HEK293T (cell line): ENCODE data around the gene EPB41L4B.

Experiments
- CTCF ChIA-PET: fragments of 350-600 bp; formaldehyde crosslinking; extraction: SDS; loops from one replicate; lab custom pipeline; 2021; ENCODE audit warnings: antibody characterized with exemption, inconsistent platforms; lab: Yijun Ruan, JAX
- POLR2A ChIA-PET: fragments of 350-600 bp; formaldehyde crosslinking; extraction: SDS; loops from one replicate; lab custom pipeline; 2020; ENCODE audit warnings: antibody characterized with exemption, inconsistent platforms; lab: Yijun Ruan, JAX
- DNase-seq: peaks from one replicate; pipeline ENCODE4 v3.0.0; 2012; ENCODE audit warnings: mixed read lengths; ENCODE audit errors: extremely low spot score
- ARNT ChIP-seq: fragments of 450-650 bp; IDR thresholded peaks from 2 replicates; pipeline ENCODE4 v1.6.1; 2017; ENCODE audit warnings: mild to moderate bottlenecking
- BHLHE40 ChIP-seq: fragments of 450-650 bp; IDR thresholded peaks from 2 replicates; pipeline ENCODE4 v1.6.1; 2016; ENCODE audit warnings: mild to moderate bottlenecking, moderate library complexity, borderline replicate concordance
- CTBP1 ChIP-seq: fragments of 450-650 bp; IDR thresholded peaks from 2 replicates; pipeline ENCODE4 v1.6.1; 2016; ENCODE audit warnings: borderline replicate concordance
- ELF4 ChIP-seq: fragments of 450-650 bp; IDR thresholded peaks from 2 replicates; pipeline ENCODE4 v1.6.1; 2017; ENCODE audit warnings: antibody characterized with exemption
- FOXA1 ChIP-seq: fragments of 450-650 bp; IDR thresholded peaks from 2 replicates; pipeline ENCODE4 v1.6.1; 2016; ENCODE audit warnings: mild to moderate bottlenecking
- FOXK2 ChIP-seq: fragments of 450-650 bp; IDR thresholded peaks from 2 replicates; pipeline ENCODE4 v1.6.1; 2016; ENCODE audit warnings: mild to moderate bottlenecking
- FOXM1 ChIP-seq: fragments of 450-650 bp; IDR thresholded peaks from 2 replicates; pipeline ENCODE4 v1.6.1; 2017; ENCODE audit warnings: mild to moderate bottlenecking, borderline replicate concordance
- HDGF ChIP-seq: fragments of 450-650 bp; IDR thresholded peaks from 2 replicates; pipeline ENCODE4 v1.6.1; 2017; ENCODE audit warnings: antibody characterized with exemption, borderline replicate concordance
- L3MBTL2 ChIP-seq: fragments of 450-650 bp; conservative IDR thresholded peaks from 2 replicates; pipeline ENCODE4 v1.6.1; 2016; ENCODE audit warnings: mild to moderate bottlenecking
- LEF1 ChIP-seq: fragments of 450-650 bp; IDR thresholded peaks from 2 replicates; pipeline ENCODE4 v1.6.1; 2017; ENCODE audit warnings: mild to moderate bottlenecking, borderline replicate concordance
- NFRKB ChIP-seq: fragments of 450-650 bp; IDR thresholded peaks from 2 replicates; pipeline ENCODE4 v1.6.1; 2016; ENCODE audit warnings: mild to moderate bottlenecking, moderate library complexity
- PKNOX1 ChIP-seq: fragments of 450-650 bp; IDR thresholded peaks from 2 replicates; pipeline ENCODE4 v1.6.1; 2016
- SP1 ChIP-seq: fragments of 450-650 bp; IDR thresholded peaks from 2 replicates; pipeline ENCODE4 v1.6.1; 2017
- SUZ12 ChIP-seq: fragments of 450-650 bp; IDR thresholded peaks from 2 replicates; pipeline ENCODE4 v1.6.1; 2016; ENCODE audit warnings: mild to moderate bottlenecking
- TARDBP ChIP-seq: fragments of 450-650 bp; IDR thresholded peaks from 2 replicates; pipeline ENCODE4 v1.6.1; 2016
- ZNF384 ChIP-seq: fragments of 450-650 bp; IDR thresholded peaks from 2 replicates; pipeline ENCODE4 v1.6.1; 2016

The EPB41L4B gene

GRCh38 chr9:109253637-109254284, 67.1 kb downstream of the EPB41L4B start:
- no peak for DNase-seq
- ChIA-PET POLR2A (no interaction called here), CTCF (no interaction called here)
- TF ChIP-seq CTBP1 (no peak), TARDBP (no peak), PKNOX1 (no peak), FOXK2 (no peak), L3MBTL2 (no peak), SUZ12 (no peak), SP1 (no peak), BHLHE40 (no peak), FOXA1 (no peak), FOXM1 (no peak), HDGF (no peak)

- ChIA-PET POLR2A (no interaction called here), CTCF (no interaction called here)
- DNase-seq: no peak
- TF ChIP-seq ZNF384 (no peak), FOXM1 (no peak), SUZ12 (no peak), SP1 (no peak), LEF1 (no peak), L3MBTL2 (no peak), HDGF (no peak), BHLHE40 (no peak), ARNT (no peak), FOXK2 (no peak), FOXA1 (no peak), ELF4 (no peak), NFRKB (no peak), TARDBP (no peak), PKNOX1 (no peak), CTBP1 (no peak)
These were observed 67.6 kb downstream of the EPB41L4B start for GRCh38 chr9:109253241-109253636.

- ChIA-PET POLR2A (no interaction called here), CTCF (no interaction called here)
- no peak for DNase-seq
- TF ChIP-seq FOXM1 (no peak), L3MBTL2 (no peak), ARNT (no peak), LEF1 (no peak), PKNOX1 (no peak), ZNF384 (no peak), FOXK2 (no peak)
These were observed 68.6 kb downstream of the EPB41L4B start for GRCh38 chr9:109252291-109252690.

- POLR2A ChIA-PET: no interaction called here
- CTCF ChIA-PET: no interaction called here
- TF ChIP-seq SUZ12: no peak
- no peak for TF ChIP-seq TARDBP
- TF ChIP-seq FOXM1: no peak
- TF ChIP-seq FOXA1: no peak
- no peak for TF ChIP-seq ELF4
- TF ChIP-seq ARNT: no peak
- TF ChIP-seq CTBP1: no peak
- TF ChIP-seq NFRKB: no peak
- TF ChIP-seq HDGF: no peak
- TF ChIP-seq ZNF384: no peak
- TF ChIP-seq L3MBTL2: no peak
- no peak for TF ChIP-seq FOXK2
- TF ChIP-seq PKNOX1: no peak
- TF ChIP-seq SP1: no peak
- no peak for DNase-seq
These were observed 69.1 kb downstream of the EPB41L4B start for GRCh38 chr9:109251776-109252106.

GRCh38 chr9:109251080-109251775, 69.6 kb downstream of the EPB41L4B start:
- ChIA-PET CTCF (no interaction called here), POLR2A (no interaction called here)
- no peak for TF ChIP-seq CTBP1
- TF ChIP-seq SP1: no peak
- no peak for TF ChIP-seq NFRKB
- no peak for TF ChIP-seq BHLHE40
- no peak for TF ChIP-seq ELF4
- no peak for TF ChIP-seq HDGF
- TF ChIP-seq FOXM1: no peak
- no peak for TF ChIP-seq LEF1
- TF ChIP-seq L3MBTL2: no peak
- no peak for DNase-seq

- TF ChIP-seq CTBP1: no peak
- TF ChIP-seq NFRKB: no peak
- TF ChIP-seq SP1: no peak
- no peak for TF ChIP-seq LEF1
- TF ChIP-seq FOXM1: no peak
- no peak for TF ChIP-seq HDGF
- TF ChIP-seq PKNOX1: no peak
- no peak for TF ChIP-seq ELF4
- no peak for TF ChIP-seq BHLHE40
- TF ChIP-seq ARNT: no peak
- TF ChIP-seq FOXK2: no peak
- TF ChIP-seq SUZ12: no peak
- no peak for TF ChIP-seq TARDBP
- TF ChIP-seq FOXA1: no peak
- TF ChIP-seq ZNF384: no peak
- TF ChIP-seq L3MBTL2: no peak
- POLR2A ChIA-PET: no interaction called here
- no peak for DNase-seq
- CTCF ChIA-PET: no interaction called here
These were observed 70.1 kb downstream of the EPB41L4B start for GRCh38 chr9:109250771-109251079.
